Measurements from ENCODE around the gene TYK2. TPM values are rescaled to one million over a fixed set of nuclear protein-coding genes. Genes with fewer than 3 reads are reported as not detected.

TYK2 gene
- total and polyA plus RNA-seq, 9 of the 15 experiments (the other 6 are each of a cell fraction or from before 2014, with no cell fraction given) = 15.0 to 182 (median 85.9) TPM

DNA sequence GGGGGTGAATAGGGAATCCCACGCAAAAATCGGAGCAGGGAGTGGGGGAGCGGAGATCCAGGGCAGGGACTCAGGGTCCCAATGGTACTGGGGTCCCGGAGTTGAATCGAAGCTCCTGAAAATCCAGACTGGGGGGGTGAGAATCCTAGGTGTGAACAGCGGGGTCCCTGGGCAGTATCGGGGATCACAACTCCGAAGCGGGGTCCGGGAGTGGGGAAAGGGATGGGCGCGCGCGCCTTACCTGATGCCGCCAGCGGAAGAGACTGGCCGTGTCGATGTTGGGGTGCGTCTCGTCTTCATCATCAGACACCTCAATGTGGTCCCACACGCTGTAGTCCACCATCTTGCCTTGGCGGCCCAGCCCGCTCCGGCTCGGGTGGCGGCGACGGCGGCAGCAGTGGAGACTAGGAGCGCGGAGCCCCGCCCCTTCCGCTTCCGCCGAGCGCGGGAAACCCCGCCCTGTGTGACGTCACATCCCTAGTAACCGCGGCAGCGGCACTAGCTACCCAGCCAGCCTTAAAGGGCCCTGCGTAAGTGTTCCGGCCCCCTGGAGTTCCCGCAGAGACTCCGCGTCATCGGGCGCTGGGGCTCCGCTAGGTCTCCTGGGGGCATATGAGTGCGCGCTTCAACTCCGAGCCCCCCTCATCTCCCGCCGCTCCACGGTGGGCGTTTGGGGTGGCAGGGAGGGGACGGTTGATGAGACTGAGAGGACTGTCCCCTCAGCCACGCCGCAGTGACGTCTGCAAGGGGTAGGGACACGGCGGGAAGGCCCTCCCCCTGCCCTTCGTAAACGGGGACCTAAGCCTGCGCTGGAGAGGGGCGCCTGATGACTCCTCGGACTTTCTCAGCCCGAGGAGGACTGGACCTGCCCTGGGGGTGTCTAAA lies 23.0 kb upstream of the TYK2 start, which contains the start of gene CDC37 (continued):
- TF ChIP-seq SIX5 (IDR thresholded peaks at IDR 0.05; ENCODE audit: borderline replicate concordance in 1 of 2, insufficient read depth in 1 of 2, low read depth in 1 of 2, low read length in 2 of 2) (no peak), RAD21 (CRISPR knock-in tag; conservative IDR thresholded peaks at IDR 0.05 in 1 of 2, IDR thresholded peaks at IDR 0.05 in 1 of 2) (no peak)
- TF ChIP-seq, protein P1, sequence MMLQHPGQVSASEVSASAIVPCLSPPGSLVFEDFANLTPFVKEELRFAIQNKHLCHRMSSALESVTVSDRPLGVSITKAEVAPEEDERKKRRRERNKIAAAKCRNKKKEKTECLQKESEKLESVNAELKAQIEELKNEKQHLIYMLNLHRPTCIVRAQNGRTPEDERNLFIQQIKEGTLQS (IDR thresholded peaks at IDR 0.05) = peak; percentile 90
- TF ChIP-seq, protein P1 (CRISPR knock-in tag; conservative IDR thresholded peaks at IDR 0.05) = no peak; the same call in 1 of the 2 replicates

DNA sequence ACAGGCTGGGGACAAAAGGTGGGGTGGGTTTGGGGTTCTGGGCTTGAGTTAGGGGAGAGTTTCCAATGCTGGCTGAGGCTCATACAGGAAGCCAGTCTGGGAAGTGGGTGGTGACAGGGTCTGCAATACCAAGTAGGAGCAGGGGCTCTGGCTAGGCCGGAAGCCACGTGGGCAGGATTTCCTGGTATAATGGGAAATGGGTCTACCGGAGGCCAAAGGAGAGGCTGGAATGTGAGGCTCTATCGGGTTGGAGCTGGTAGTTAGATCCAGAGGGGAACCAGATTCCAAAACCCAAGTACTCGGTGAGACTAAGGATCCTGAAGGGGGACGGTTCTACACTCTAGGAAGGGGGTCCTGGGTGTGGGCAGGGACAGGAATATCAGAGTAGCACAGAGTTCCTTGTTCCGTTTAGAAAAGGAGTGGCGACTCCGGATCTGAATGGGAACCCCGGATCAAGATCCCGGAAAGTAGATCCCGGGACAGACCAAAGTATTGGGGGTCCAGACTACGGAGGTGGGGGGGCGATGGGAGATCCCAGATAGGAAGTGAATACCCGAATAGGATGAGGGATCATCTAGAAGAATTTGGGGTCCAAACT lies 22.2 kb upstream of the TYK2 start:
- H4K20me1 ChIP-seq (replicated peaks; ENCODE audit: control insufficient read depth, insufficient read depth, low read length) = peaks cover 23% of the 10 kb centered on the region
- FAIRE-seq = no peak
- intact Hi-C loops (cut with micrococcal nuclease) (loop anchor here (5.0 kb wide), 2 partner anchors 170 to 295 kb away; no protein-coding TSS in a partner anchor), in situ Hi-C loops (cut with MboI) (no loop called here)
- H2AFZ ChIP-seq (ENCODE audit: low read depth, low read length) = 0 out of 2 replicates have a peak overlapping the region, but pooled peaks have one; percentile 91
- WGBS (ENCODE audit: insufficient coverage, low coverage, missing lambda C conversion rate) = under 1% methylated on average over 15 of the region's 15 CpGs
- peaks cover 18 to 50% of the 10 kb centered on the region in 2 experiments for H3K4me1 ChIP-seq (replicated peaks in 1 of 2; ENCODE audit: control insufficient read depth in 2 of 2, insufficient read depth in 2 of 2, low read length in 2 of 2)
- peak; percentile 32 to 56 (median 38) for DNase-seq (ENCODE audit: extremely low read depth in 1 of 4, low spot score in 3 of 4)
- H3K36me3 ChIP-seq (ENCODE audit: control insufficient read depth, insufficient read depth, low read length) = peaks cover 36% of the 10 kb centered on the region; the same call in 2 of the 3 replicates
- POLR2A ChIA-PET = interaction anchor here (1.2 to 1.5 kb wide), 2 partner anchors 113 to 142 kb away, joined by 4 to 5 read pairs; partner anchors contain the start of gene ICAM5
- H3K9me3 ChIP-seq (replicated peaks; ENCODE audit: control insufficient read depth, insufficient read depth, low read depth, low read length) = no peaks in the 10 kb centered on the region
- H3K27me3 ChIP-seq (ENCODE audit: control insufficient read depth in 2 of 2, insufficient read depth in 2 of 2, low read length in 2 of 2) = no peaks in the 10 kb centered on the region
- peak overlapping the region; percentile 96 for H3K4me2 ChIP-seq (ENCODE audit: insufficient read depth, low read length)
- H3K4me3 ChIP-seq = peak overlapping the region; percentile 99
- peak overlapping the region; percentile 76 for H3K27ac ChIP-seq (ENCODE audit: extremely low read depth, low read depth, low read length)
- no peak for ATAC-seq
- BruUV-seq (replicated peaks) = no TSS peak
- H3K9me1 ChIP-seq (ENCODE audit: control insufficient read depth, insufficient read depth, low read length) = no peaks in the 10 kb centered on the region
- peak overlapping the region; percentile 96 to 98 for H3K9ac ChIP-seq (ENCODE audit: insufficient read depth in 1 of 2, low read depth in 2 of 2, low read length in 2 of 2)
- peaks cover 62% of the 10 kb centered on the region for H3K79me2 ChIP-seq (ENCODE audit: control insufficient read depth, insufficient read depth, low read length)
- CTCF ChIA-PET (ENCODE audit: low intra/inter-chr PET ratio) = no interaction called here
- TF ChIP-seq RAD51 (IDR thresholded peaks at IDR 0.05; ENCODE audit: borderline replicate concordance, low read depth) (peak; percentile 28; the same call in 1 of the 2 replicates), ETV6 (IDR thresholded peaks at IDR 0.05; ENCODE audit: borderline replicate concordance in 1 of 2, low read depth in 2 of 2, low read length in 1 of 2) (peak in 1 of 2 experiments; percentile 18; a peak in 1 of 4 replicates), ETV6 (CRISPR knock-in tag; IDR thresholded peaks at IDR 0.05; ENCODE audit: borderline replicate concordance) (no peak), TEAD4 (IDR thresholded peaks at IDR 0.05; ENCODE audit: low read length) (peak; percentile 42; the same call in 1 of the 2 replicates), TEAD4 (CRISPR knock-in tag; IDR thresholded peaks at IDR 0.05; ENCODE audit: borderline replicate concordance) (no peak), ETV1 (tag; conservative IDR thresholded peaks at IDR 0.05; ENCODE audit: low read depth) (peak; percentile 40; the same call in 1 of the 2 replicates), OTX1 (CRISPR knock-in tag; IDR thresholded peaks at IDR 0.05) (no peak)
- TF ChIP-seq, protein P2, sequence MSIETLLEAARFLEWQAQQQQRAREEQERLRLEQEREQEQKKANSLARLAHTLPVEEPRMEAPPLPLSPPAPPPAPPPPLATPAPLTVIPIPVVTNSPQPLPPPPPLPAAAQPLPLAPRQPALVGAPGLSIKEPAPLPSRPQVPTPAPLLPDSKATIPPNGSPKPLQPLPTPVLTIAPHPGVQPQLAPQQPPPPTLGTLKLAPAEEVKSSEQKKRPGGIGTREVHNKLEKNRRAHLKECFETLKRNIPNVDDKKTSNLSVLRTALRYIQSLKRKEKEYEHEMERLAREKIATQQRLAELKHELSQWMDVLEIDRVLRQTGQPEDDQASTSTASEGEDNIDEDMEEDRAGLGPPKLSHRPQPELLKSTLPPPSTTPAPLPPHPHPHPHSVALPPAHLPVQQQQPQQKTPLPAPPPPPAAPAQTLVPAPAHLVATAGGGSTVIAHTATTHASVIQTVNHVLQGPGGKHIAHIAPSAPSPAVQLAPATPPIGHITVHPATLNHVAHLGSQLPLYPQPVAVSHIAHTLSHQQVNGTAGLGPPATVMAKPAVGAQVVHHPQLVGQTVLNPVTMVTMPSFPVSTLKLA (conservative IDR thresholded peaks at IDR 0.05) = peak; percentile 44 to 78; a peak in 3 of 4 replicates
- TF ChIP-seq, protein P3, sequence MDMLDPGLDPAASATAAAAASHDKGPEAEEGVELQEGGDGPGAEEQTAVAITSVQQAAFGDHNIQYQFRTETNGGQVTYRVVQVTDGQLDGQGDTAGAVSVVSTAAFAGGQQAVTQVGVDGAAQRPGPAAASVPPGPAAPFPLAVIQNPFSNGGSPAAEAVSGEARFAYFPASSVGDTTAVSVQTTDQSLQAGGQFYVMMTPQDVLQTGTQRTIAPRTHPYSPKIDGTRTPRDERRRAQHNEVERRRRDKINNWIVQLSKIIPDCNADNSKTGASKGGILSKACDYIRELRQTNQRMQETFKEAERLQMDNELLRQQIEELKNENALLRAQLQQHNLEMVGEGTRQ (CRISPR knock-in tag; IDR thresholded peaks at IDR 0.05) = peak; percentile 62

All from K562 (cell line).